H9 (cell line): Measurements from ENCODE around the gene EHBP1L1. TPM values are rescaled to one million over a fixed set of nuclear protein-coding genes. Genes with fewer than 3 reads are reported as not detected.

ENCODE experiments used
- DNase-seq: peaks from one replicate; pipeline ENCODE4 v3.0.0-alpha.2; 2017
- H2AFZ ChIP-seq: one replicate; pipeline ENCODE4 v1.6.1; 2013; ENCODE audit warnings: mild to moderate bottlenecking, low read length, control low read depth, moderate library complexity
- H2AK5ac ChIP-seq: 2 replicates; pipeline ENCODE4 v1.6.1; 2013; ENCODE audit warnings: low read length, control low read depth, mixed read lengths; ENCODE audit not compliant: insufficient read length
- H2BK120ac ChIP-seq: one replicate; pipeline ENCODE4 v1.6.1; 2013; ENCODE audit warnings: low read depth, mild to moderate bottlenecking, low read length, control low read depth, inconsistent platforms; ENCODE audit not compliant: poor library complexity, severe bottlenecking
- H2BK12ac ChIP-seq: 2 replicates; pipeline ENCODE4 v1.6.1; 2013; ENCODE audit warnings: low read length, control low read depth, mixed read lengths, low read depth; ENCODE audit not compliant: insufficient read length
- H2BK15ac ChIP-seq: 2 replicates; pipeline ENCODE4 v1.6.1; 2013; ENCODE audit warnings: low read depth, low read length, control low read depth
- H2BK20ac ChIP-seq: one replicate; pipeline ENCODE4 v1.6.1; 2013; ENCODE audit warnings: low read depth, mild to moderate bottlenecking, low read length, control low read depth, inconsistent platforms; ENCODE audit not compliant: poor library complexity, severe bottlenecking
- H2BK5ac ChIP-seq: 2 replicates; pipeline ENCODE4 v1.6.1; 2013; ENCODE audit warnings: low read length, control low read depth, mixed read lengths; ENCODE audit not compliant: insufficient read length
- H3K14ac ChIP-seq: 2 replicates; pipeline ENCODE4 v1.6.1; 2013; ENCODE audit warnings: low read length, control low read depth; ENCODE audit not compliant: insufficient read depth
- H3K18ac ChIP-seq: 2 replicates; pipeline ENCODE4 v1.6.1; 2013; ENCODE audit warnings: low read depth, mild to moderate bottlenecking, mixed read lengths, low read length, control low read depth; ENCODE audit not compliant: insufficient read length
- H3K23ac ChIP-seq: 2 replicates; pipeline ENCODE4 v1.6.1; 2013; ENCODE audit warnings: low read length, control low read depth, mixed read lengths, low read depth; ENCODE audit not compliant: insufficient read length
- H3K23me2 ChIP-seq: 2 replicates; pipeline ENCODE4 v1.6.1; 2013; ENCODE audit warnings: low read depth, mild to moderate bottlenecking, mixed read lengths, low read length, control low read depth; ENCODE audit not compliant: insufficient read length, poor library complexity, severe bottlenecking
- H3K27ac ChIP-seq: 2 replicates; pipeline ENCODE4 v1.5.1; 2013; ENCODE audit warnings: low read length, control low read depth, mixed read lengths, low read depth; ENCODE audit not compliant: insufficient read length
- H3K27me3 ChIP-seq: 2 replicates; pipeline ENCODE4 v1.6.1; 2013; ENCODE audit warnings: low read length, control low read depth, inconsistent platforms; ENCODE audit not compliant: insufficient read depth
- H3K4ac ChIP-seq: 2 replicates; pipeline ENCODE4 v1.6.1; 2013; ENCODE audit warnings: low read depth, mild to moderate bottlenecking, control low read depth, inconsistent platforms, low read length, moderate library complexity
- H3K4me1 ChIP-seq: 2 replicates; pipeline ENCODE4 v1.6.1; 2013; ENCODE audit warnings: low read length, control low read depth, inconsistent platforms; ENCODE audit not compliant: insufficient read depth
- H3K4me2 ChIP-seq: 2 replicates; pipeline ENCODE4 v1.6.1; 2013; ENCODE audit warnings: low read length, control low read depth, mixed read lengths; ENCODE audit not compliant: insufficient read length, insufficient read depth
- H3K56ac ChIP-seq: 2 replicates; pipeline ENCODE4 v1.6.1; 2013; ENCODE audit warnings: low read depth, mild to moderate bottlenecking, mixed read lengths, low read length, control low read depth; ENCODE audit not compliant: insufficient read length
- H3K79me1 ChIP-seq: 2 replicates; pipeline ENCODE4 v1.6.1; 2013; ENCODE audit warnings: low read depth, mild to moderate bottlenecking, moderate library complexity, low read length, control low read depth, inconsistent platforms; ENCODE audit not compliant: insufficient read depth, poor library complexity, severe bottlenecking
- H3K79me2 ChIP-seq: 2 replicates; pipeline ENCODE4 v1.6.1; 2013; ENCODE audit warnings: low read length, control low read depth, inconsistent platforms; ENCODE audit not compliant: insufficient read depth
- H3K9ac ChIP-seq: 2 replicates; pipeline ENCODE4 v1.6.1; 2013; ENCODE audit warnings: low read length, control low read depth, mixed read lengths; ENCODE audit not compliant: insufficient read length; ENCODE audit errors: extremely low read depth
- H3K9me3 ChIP-seq: one replicate; pipeline ENCODE4 v1.6.1; 2013; ENCODE audit warnings: low read depth, low read length, inconsistent platforms; ENCODE audit not compliant: control insufficient read depth
- H3T11ph ChIP-seq: one replicate; pipeline ENCODE4 v1.6.1; 2013; ENCODE audit warnings: mild to moderate bottlenecking, low read length, control low read depth, inconsistent platforms
- H4K20me1 ChIP-seq: one replicate; pipeline ENCODE4 v1.6.1; 2013; ENCODE audit not compliant: control insufficient read depth, insufficient read length, insufficient read depth
- H4K5ac ChIP-seq: 2 replicates; pipeline ENCODE4 v1.6.1; 2013; ENCODE audit warnings: low read depth, mild to moderate bottlenecking, mixed read lengths, low read length, control low read depth; ENCODE audit not compliant: insufficient read length
- H4K8ac ChIP-seq: replicated peaks from 2 replicates; pipeline ENCODE4 v1.6.1; 2013; ENCODE audit warnings: low read length, control low read depth, mixed read lengths, low read depth; ENCODE audit not compliant: insufficient read length
- H4K91ac ChIP-seq: 2 replicates; pipeline ENCODE4 v1.6.1; 2013; ENCODE audit warnings: low read depth, mild to moderate bottlenecking, moderate library complexity, mixed read lengths, low read length, control low read depth; ENCODE audit not compliant: insufficient read length
- H3K27ac Mint-ChIP-seq, 3 experiments: 2 replicates in 2 of 3; 3 replicates in 1 of 3; pipeline ENCODE4 v1.8.0; 2020 to 2021; ENCODE audit warnings: mixed read lengths in 3 of 3, mild to moderate bottlenecking in 1 of 3, moderate library complexity in 1 of 3
- H3K27me3 Mint-ChIP-seq: 2 replicates; pipeline ENCODE4 v1.8.0; 2021; ENCODE audit warnings: low read depth, mild to moderate bottlenecking, moderate library complexity, mixed read lengths
- H3K36me3 Mint-ChIP-seq, 3 experiments: 2 replicates in 2 of 3; 3 replicates in 1 of 3; pipeline ENCODE4 v1.8.0; 2020 to 2021; ENCODE audit warnings: low read depth in 3 of 3, mixed read lengths in 3 of 3; ENCODE audit not compliant: insufficient read depth in 1 of 3
- H3K4me1 Mint-ChIP-seq, 2 experiments: 2 replicates each; pipeline ENCODE4 v1.8.0; 2020; ENCODE audit warnings: mixed read lengths in 2 of 2
- H3K4me3 Mint-ChIP-seq, 2 experiments: 2 replicates in 1 of 2; 3 replicates in 1 of 2; pipeline ENCODE4 v1.8.0; 2020 to 2021; ENCODE audit warnings: mild to moderate bottlenecking in 2 of 2, mixed read lengths in 2 of 2, moderate library complexity in 1 of 2
- H3K9me3 Mint-ChIP-seq, 2 experiments: 2 replicates in 1 of 2; 3 replicates in 1 of 2; pipeline ENCODE4 v1.8.0; 2020; ENCODE audit warnings: mild to moderate bottlenecking in 2 of 2, mixed read lengths in 2 of 2, moderate library complexity in 1 of 2
- CTCF ChIP-seq: fragments of 200-600 bp; sonication (generic); conservative IDR thresholded peaks from 3 replicates; pipeline ENCODE4 v1.8.0; 2021; ENCODE audit warnings: antibody characterized with exemption, mild to moderate bottlenecking
- WGBS: extraction: QIAGEN DNeasy Blood & Tissue Kit; methylation state at CpG from one replicate; pipeline ENCODE4 v1.1.7; 2013; ENCODE audit warnings: missing lambda C conversion rate, low lambda C conversion rate, mixed read lengths; ENCODE audit not compliant: insufficient read length; ENCODE audit errors: extremely low coverage; 5-methylcytosine and 5-hydroxymethylcytosine counted together
- total RNA-seq: library from RNA; stranded (reverse); gene quantifications from 2 replicates; pipeline ENCODE4 v1.2.1, GENCODE V29; 2021

Gene EHBP1L1
- total RNA-seq, 1 experiment from 2014 or later: 13.8 TPM

DNA sequence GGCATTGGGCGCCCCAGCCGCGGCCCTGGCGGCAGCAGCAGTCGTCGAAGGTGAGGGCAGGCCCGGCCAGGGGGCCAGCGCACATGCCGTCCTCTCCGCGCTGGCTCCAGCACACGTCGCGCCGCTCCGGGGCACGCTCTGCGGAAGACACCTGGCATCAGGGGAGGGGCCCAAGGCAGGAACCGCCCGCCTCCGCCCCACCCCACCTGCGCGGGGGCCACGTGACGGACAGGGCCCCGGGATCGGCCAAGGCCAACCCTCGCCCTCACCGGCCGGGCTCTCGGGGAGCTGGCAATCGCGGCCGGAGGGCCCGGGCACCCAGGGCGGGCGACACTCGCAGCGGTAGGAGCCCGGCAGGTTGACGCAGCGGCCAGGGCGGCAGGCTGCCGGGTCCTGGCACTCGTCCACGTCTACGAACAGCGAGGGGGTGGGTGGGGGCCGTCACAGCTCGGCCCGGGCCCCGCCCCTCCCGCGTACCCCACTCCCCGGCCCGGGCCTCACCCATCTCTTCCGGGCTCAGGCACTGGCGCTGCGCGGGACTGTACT is 36.0 kb upstream of the EHBP1L1 start:
- H3K56ac ChIP-seq: no peak overlapping the region
- H2BK12ac ChIP-seq: no peak overlapping the region
- no peak overlapping the region for H4K91ac ChIP-seq
- no peak overlapping the region for H2BK5ac ChIP-seq
- H3K4me2 ChIP-seq: peak overlapping the region; percentile 73
- no peaks in the 10 kb centered on the region for H3K9me3 ChIP-seq
- no peak overlapping the region for H3K18ac ChIP-seq
- H3K4ac ChIP-seq: no peak overlapping the region
- Mint-ChIP-seq H3K9me3 (peaks cover 0 to 2% of the 10 kb centered on the region in 2 experiments; a peak in 1 of 5 replicates), H3K27ac (no peak overlapping the region), H3K27me3 (peaks cover 44% of the 10 kb centered on the region), H3K36me3 (peaks cover 0 to 22% (median 17%) of the 10 kb centered on the region in 3 experiments), H3K4me3 (peak overlapping the region; percentile 67 to 82; a peak in 4 of 5 replicates), H3K4me1 (peaks cover 2 to 9% of the 10 kb centered on the region in 2 experiments; a peak in 3 of 4 replicates)
- H3T11ph ChIP-seq: no peak overlapping the region
- H3K27me3 ChIP-seq: no peaks in the 10 kb centered on the region
- peaks cover 13% of the 10 kb centered on the region for H3K23me2 ChIP-seq
- no peak overlapping the region for H3K9ac ChIP-seq
- no peak overlapping the region for H2BK15ac ChIP-seq
- no peaks in the 10 kb centered on the region for H3K79me2 ChIP-seq
- H4K20me1 ChIP-seq: peaks cover 2% of the 10 kb centered on the region
- H2BK120ac ChIP-seq: no peak overlapping the region
- no peaks in the 10 kb centered on the region for H3K4me1 ChIP-seq
- H2AK5ac ChIP-seq: no peak overlapping the region
- no peak overlapping the region for H3K23ac ChIP-seq
- H2AFZ ChIP-seq: no peak overlapping the region
- WGBS: no CpG with 5 or more reads among the region's 60 CpGs
- no peak overlapping the region for H4K5ac ChIP-seq
- no peak for TF ChIP-seq CTCF
- no peak overlapping the region for H2BK20ac ChIP-seq
- H4K8ac ChIP-seq: no peak overlapping the region
- no peak overlapping the region for H3K27ac ChIP-seq
- no peak overlapping the region; the same call in 1 of the 2 replicates for H3K14ac ChIP-seq
- no peaks in the 10 kb centered on the region for H3K79me1 ChIP-seq
- peak; percentile 84 for DNase-seq
